Psoas muscle (tissue), 8 donors: Measurements from ENCODE around the gene CERS6. TPM values are rescaled to one million over a fixed set of nuclear protein-coding genes. Genes with fewer than 3 reads are reported as not detected.
A peak's percentile ranks its signal among the peaks of the same experiment; 100 is the strongest.

Source experiments
- ATAC-seq, 4 donors: fragments of 200-7000 bp; cut with Tn5 transposase; one replicate each; pipeline ENCODE4 v1.9.1; 2020; ENCODE audit warnings: moderate library complexity in 3 of 4, mild to moderate bottlenecking in 2 of 4
- DNase-seq, 2 donors: peaks; one replicate each; pipeline ENCODE4 v3.0.0-alpha.2; 2020
- H3K27ac ChIP-seq: fragments of 200-600 bp; one replicate; pipeline ENCODE4 v1.8.0; 2022
- H3K27me3 ChIP-seq, 3 donors: fragments of 200-600 bp in 1 of 3; one replicate each; pipeline versions ENCODE4 v1.6.1 to v1.8.0; 2013 to 2022; ENCODE audit warnings: low read length in 2 of 3, mild to moderate bottlenecking in 2 of 3, moderate library complexity in 1 of 3; ENCODE audit not compliant: insufficient read depth in 3 of 3
- H3K36me3 ChIP-seq, 2 donors: fragments of 200-600 bp in 1 of 2; one replicate each; pipeline versions ENCODE4 v1.6.1 to v1.8.0; 2013 to 2022; ENCODE audit warnings: low read depth in 1 of 2, mild to moderate bottlenecking in 1 of 2, moderate library complexity in 1 of 2; ENCODE audit not compliant: insufficient read depth in 1 of 2
- H3K4me1 ChIP-seq: fragments of 200-600 bp; one replicate; pipeline ENCODE4 v1.8.0; 2022
- H3K4me3 ChIP-seq: fragments of 200-600 bp; one replicate; pipeline ENCODE4 v1.8.0; 2022; ENCODE audit warnings: mild to moderate bottlenecking
- H3K9me3 ChIP-seq: fragments of 200-600 bp; one replicate; pipeline ENCODE4 v1.8.0; 2022
- CTCF ChIP-seq: fragments of 200-600 bp; IDR thresholded peaks from one replicate; pipeline ENCODE4 v1.8.0; 2022; ENCODE audit warnings: antibody characterized with exemption
- WGBS, 3 donors: extraction: QIAGEN DNeasy Blood & Tissue Kit; methylation state at CpG; one replicate each; pipeline versions ENCODE4 v1.1.6 to v1.1.7; 2013; 5-methylcytosine and 5-hydroxymethylcytosine counted together
- intact Hi-C, 2 donors: fragments of 100-400 bp; cut with DNase I; formaldehyde crosslinking; loops; one replicate each; pipeline versions ENCODE4 v1.11.0 to v1.14.2; 2022
- polyA plus RNA-seq, 3 donors: library from polyadenylated mRNA; stranded (reverse); fragments of 200-250 nt; gene quantifications; one replicate each; pipeline ENCODE4 v1.2.3, GENCODE V29; 2013
- total RNA-seq, 4 donors: library from RNA; stranded (reverse); fragmentation: NEBNext Ultra II Directional in 2 of 4; extraction: Animal tissue kit (Norgen Biotek cat#: 25700) in 2 of 4; gene quantifications; one replicate each; pipeline versions ENCODE4 v1.2.1 to v1.2.4, GENCODE V29; 2021 to 2023
- donor health status: healthy with polysubstance abuse.
- donor health status: DM: no; HTN: no; CAD: no; lungs with moderate emphysema.
- donor health status: Bipolar disorder and iron deficiency.
- donor health status: healthy.
- donor health status: DM: yes; HTN: yes; CAD: no.
- donor health status: DM: no; HTN: no; CAD: no.
- donor health status: DM: no; HTN: no; CAD: no.
- donor health status: DM: yes; HTN: yes; CAD: no.

Gene CERS6
- total and polyA plus RNA-seq, 7 donors, result 4.8 to 18.1 (median 11.2) TPM

GRCh38 chr2:168722592-168722991 is 266.5 kb downstream of the CERS6 start:
- Histone ChIP-seq H3K27me3 (no peaks in the 10 kb centered on the region), H3K27ac (no peak overlapping the region), H3K4me1 (no peaks in the 10 kb centered on the region), H3K9me3 (no peaks in the 10 kb centered on the region), H3K4me3 (no peak overlapping the region), H3K36me3 (no peaks in the 10 kb centered on the region)
- no peak for TF ChIP-seq CTCF
- ATAC-seq, result peak; percentile 64 to 96 (median 91)
- WGBS, 3 donors, result 3 to 11% (median 7%) methylated on average over 2 of the region's 2 CpGs
- DNase-seq, result no peak
- intact Hi-C loops, result no loop called here

- no peak for DNase-seq
- 55 to 72% (median 60%) methylated on average over 3 of the region's 3 CpGs for WGBS, 3 donors
- ATAC-seq, result peak in 1 of 4 donors; percentile 13
- intact Hi-C loops, result no loop called here
- no peak overlapping the region for H3K4me3 ChIP-seq
- no peaks in the 10 kb centered on the region for H3K36me3 ChIP-seq
- TF ChIP-seq CTCF, result no peak
- H3K9me3 ChIP-seq, result no peaks in the 10 kb centered on the region
- H3K27ac ChIP-seq, result no peak overlapping the region
- no peaks in the 10 kb centered on the region for H3K27me3 ChIP-seq
- H3K4me1 ChIP-seq, result no peaks in the 10 kb centered on the region
Measured at GRCh38 chr2:168723275-168723899, 267.3 kb downstream of the CERS6 start.

- intact Hi-C loops, result no loop called here
- H3K36me3 ChIP-seq, result no peaks in the 10 kb centered on the region
Measured at GRCh38 chr2:168726375-168726774, 270.3 kb downstream of the CERS6 start.

GRCh38 chr2:168727904-168728470 is 271.9 kb downstream of the CERS6 start:
- Histone ChIP-seq H3K27ac (no peak overlapping the region), H3K4me1 (peaks cover 4% of the 10 kb centered on the region), H3K4me3 (no peak overlapping the region), H3K9me3 (no peaks in the 10 kb centered on the region), H3K27me3 (no peaks in the 10 kb centered on the region), H3K36me3 (no peaks in the 10 kb centered on the region)
- no peak for DNase-seq
- 87 to 94% (median 88%) methylated on average over 5 of the region's 5 CpGs for WGBS, 3 donors
- intact Hi-C loops, result no loop called here
- no peak for TF ChIP-seq CTCF
- no peak for ATAC-seq

More at GRCh38 chr2:168726375-168726774, 270.3 kb downstream of the CERS6 start:
- Histone ChIP-seq H3K27ac (no peak overlapping the region), H3K4me1 (peaks cover 4% of the 10 kb centered on the region), H3K4me3 (no peak overlapping the region), H3K9me3 (no peaks in the 10 kb centered on the region), H3K27me3 (no peaks in the 10 kb centered on the region)
- no peak for TF ChIP-seq CTCF
- DNase-seq, result no peak
- 75 to 96% (median 95%) methylated on average over 3 of the region's 3 CpGs for WGBS, 3 donors
- no peak for ATAC-seq
